OCI-M2 (cell line): ENCODE results near the gene CLCA2.

Experiments
- DNase-seq: peaks from one replicate; lab custom pipeline; 2025; ENCODE audit not compliant: unreplicated experiment; lab: John Stamatoyannopoulos, UW

The CLCA2 gene, protein sequence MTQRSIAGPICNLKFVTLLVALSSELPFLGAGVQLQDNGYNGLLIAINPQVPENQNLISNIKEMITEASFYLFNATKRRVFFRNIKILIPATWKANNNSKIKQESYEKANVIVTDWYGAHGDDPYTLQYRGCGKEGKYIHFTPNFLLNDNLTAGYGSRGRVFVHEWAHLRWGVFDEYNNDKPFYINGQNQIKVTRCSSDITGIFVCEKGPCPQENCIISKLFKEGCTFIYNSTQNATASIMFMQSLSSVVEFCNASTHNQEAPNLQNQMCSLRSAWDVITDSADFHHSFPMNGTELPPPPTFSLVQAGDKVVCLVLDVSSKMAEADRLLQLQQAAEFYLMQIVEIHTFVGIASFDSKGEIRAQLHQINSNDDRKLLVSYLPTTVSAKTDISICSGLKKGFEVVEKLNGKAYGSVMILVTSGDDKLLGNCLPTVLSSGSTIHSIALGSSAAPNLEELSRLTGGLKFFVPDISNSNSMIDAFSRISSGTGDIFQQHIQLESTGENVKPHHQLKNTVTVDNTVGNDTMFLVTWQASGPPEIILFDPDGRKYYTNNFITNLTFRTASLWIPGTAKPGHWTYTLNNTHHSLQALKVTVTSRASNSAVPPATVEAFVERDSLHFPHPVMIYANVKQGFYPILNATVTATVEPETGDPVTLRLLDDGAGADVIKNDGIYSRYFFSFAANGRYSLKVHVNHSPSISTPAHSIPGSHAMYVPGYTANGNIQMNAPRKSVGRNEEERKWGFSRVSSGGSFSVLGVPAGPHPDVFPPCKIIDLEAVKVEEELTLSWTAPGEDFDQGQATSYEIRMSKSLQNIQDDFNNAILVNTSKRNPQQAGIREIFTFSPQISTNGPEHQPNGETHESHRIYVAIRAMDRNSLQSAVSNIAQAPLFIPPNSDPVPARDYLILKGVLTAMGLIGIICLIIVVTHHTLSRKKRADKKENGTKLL

DNA sequence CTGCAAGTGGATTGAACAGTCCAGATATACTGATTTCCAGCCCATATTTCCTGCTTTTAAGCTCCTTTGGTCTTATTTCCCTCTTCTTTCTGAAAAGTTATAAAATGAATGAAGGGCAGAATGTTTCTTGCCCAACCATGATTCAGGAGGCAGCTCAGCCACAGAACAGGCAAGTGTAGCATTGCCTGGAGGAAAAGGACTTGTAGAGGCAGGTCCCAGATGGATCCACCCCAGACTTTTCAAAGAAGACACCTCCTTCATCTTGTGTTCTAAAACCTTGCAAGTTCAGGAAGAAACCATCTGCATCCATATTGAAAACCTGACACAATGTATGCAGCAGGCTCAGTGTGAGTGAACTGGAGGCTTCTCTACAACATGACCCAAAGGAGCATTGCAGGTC is at the start of gene CLCA2:
CLCA2 (plus strand) TSS at position 299 of the 400 bp plus-strand sequence; CDS start at position 376, 77 bp downstream.
- DNase-seq: no peak

DNA sequence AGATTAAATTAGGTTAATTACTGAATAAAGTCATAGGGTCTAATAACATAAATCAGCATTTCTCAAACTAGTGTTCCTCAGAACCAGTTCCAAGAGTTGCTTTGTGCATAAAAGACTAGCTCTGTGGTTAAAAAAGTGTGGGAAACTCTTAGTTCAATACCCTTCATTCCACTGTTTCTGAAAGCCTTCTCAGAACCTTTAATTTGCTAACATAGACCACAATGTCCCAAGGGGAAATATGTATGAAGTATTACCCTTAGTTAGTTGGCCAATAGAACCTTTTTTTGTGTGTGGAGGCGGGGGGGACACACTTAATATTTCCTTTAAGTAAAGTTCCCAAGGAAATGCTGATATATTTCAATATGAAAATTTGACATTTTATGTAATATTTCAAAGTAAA is 48.3 kb upstream of the CLCA2 start:
- DNase-seq: no peak

DNA sequence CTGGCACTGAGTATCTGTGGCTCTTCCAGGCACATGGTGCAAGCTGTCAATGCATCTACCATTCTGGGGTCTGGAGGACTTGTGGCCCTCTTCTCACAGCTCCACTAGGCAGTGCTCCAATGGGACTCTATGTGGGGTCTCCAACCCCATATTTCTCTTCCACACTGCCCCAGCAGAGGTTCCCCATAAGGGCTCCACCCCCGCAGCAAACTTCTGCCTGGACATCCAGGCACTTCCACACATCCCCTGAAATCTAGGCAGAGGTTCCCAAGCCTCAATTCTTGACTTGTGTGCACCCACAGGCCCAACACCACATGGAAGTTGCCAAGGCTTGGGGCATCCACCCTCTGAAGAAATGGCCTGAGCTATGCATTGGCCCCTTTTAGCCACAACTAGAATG is 46.6 kb upstream of the CLCA2 start:
- DNase-seq: no peak

DNA sequence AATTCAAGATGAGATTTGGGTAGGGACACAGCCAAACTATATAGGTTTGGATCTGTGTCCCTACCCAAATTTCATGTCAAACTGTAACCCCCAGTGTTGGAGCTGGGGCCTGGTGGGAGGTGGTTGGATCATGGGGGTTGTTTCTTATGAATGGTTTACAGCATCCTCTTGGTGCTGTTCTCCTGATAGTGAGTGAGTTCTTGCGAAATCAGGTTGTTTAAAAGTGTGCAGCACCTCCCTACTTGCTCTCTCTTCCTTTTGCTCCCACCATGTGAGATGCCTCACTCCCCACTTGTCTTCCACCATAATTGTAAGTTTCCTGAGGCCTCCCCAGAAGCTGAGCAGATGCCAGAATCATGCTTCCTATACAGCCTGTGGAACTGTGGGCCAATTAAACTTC is 45.2 kb upstream of the CLCA2 start:
- DNase-seq: no peak

DNA sequence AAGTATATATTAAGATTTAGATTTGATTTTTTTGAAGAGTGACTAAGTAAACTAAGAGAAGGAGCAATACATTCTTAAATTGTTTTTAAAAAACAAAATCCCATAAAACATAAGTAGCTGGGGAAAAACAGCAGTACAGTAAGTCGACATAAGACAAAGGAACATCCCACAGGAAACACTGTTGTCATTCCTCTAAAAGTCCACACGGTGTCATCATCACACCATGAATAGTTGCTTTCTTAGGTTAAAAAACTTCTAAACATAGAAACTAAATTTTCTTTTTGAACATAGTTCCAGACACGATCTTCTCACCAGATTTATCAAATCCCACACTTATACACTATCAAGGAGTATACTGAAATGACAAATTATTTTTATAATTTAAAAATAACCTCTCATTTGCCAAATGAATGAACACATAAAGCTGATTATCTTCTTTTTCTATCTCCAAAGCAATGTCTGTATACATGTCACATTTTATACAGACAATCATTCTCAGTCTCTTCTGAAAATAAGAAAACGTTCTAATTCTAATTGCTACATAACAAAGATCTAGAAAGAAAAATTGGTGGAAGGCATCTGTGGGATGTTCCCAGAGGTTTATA is 43.6 kb upstream of the CLCA2 start:
- DNase-seq: no peak

DNA sequence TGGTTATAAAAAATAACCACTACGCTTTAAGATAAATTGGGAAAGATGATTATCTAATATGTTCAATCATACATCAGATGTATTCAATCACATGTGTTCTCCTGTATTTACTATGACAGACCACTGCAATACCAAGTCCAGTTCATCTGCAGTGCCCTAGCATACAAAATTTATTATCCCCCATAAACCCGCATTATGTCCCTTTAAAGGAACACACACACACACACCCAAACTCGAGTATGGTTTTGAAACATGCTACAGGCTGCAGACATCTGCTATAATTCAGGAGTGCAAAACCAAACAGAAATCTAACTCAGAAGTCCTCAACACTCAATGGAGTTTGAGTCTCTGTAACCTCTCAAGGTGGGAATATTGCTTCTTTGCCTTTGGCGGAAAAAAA is 42.7 kb upstream of the CLCA2 start:
- DNase-seq: no peak

DNA sequence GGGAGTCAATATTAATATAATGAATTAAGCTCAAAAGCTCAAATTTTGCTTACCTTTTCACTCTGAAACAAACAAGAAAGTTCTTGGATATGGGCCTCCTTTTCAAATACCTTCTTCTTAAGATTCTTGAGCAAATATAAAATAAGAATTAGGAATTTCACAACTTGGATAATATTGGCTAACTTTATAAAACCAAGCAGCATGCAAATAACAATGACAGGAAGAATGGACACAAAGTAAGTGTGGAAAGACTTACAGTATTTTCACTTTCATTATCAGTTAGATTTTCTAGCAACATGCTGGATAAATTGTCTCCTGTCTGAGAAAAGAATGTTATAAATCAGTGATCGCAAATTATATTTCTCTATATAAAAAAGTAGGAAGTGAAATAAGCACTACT is 41.1 kb upstream of the CLCA2 start:
- DNase-seq: no peak

DNA sequence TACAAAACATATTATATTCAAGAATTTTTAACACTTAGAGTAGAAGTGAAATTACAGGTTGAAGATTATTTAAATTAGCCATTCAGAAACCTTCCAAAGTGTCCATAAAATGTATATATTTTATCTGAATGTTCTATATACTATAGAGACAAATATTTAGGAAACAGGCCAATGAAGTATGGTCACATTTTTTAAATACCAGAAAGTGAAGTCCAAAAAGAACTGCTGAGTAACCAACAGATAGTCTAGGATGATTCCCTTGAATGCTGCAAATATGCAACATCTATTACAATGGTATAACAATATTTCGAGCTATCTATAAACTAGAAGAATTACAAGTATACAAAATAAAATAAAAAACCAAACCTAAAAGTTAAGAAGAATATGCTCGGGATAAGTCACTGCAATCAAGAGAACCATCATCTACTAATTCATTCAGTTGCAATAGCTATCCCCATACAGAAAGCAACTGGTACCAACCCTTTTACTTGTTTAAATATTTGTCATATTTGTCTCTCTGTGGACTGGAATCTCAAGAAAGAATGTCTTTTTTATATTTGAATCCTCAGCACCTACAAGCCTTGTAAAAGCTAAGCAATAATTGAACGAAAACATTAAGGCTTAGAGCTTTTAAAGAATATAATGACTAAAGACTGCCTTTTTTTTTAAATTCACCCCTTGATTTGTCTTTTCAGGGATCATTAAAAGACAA is 35.9 kb upstream of the CLCA2 start:
- no peak for DNase-seq

DNA sequence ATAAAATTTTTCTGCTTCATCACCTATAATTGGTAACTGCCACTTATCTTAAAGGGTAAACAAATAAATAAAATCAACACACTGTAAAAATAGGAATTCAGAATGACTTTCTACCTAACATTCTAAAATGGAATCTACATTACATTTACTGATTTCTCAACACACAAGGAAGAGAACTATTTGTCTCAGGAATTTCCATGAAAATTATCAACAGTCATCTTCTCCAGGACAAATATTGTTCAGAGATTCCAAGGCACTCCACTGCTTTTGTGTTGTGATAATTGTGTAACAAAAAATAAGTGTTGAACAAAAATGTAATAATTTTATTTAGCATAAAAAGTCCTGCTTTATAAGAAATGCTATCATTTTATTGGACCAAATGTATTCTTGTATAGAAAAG is 35.2 kb upstream of the CLCA2 start:
- DNase-seq: no peak

DNA sequence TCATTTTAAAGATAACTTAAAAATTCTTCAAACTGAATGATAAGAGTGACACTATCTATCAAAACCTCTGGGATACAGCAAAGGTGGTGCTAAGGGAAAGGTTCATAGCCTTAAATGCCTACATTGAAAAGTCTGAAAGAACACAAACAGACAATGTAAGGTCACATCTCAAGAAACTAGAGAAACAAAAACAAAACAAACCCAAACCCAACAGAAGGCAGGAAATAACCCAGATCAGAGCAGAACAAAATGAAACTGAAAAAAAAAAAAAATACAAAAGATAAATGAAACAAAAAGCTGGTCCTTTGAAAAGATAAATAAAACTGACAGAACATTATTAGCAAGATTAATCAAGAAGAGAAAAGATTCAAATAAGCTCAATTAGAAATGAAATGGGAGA is 34.7 kb upstream of the CLCA2 start:
- DNase-seq: no peak

DNA sequence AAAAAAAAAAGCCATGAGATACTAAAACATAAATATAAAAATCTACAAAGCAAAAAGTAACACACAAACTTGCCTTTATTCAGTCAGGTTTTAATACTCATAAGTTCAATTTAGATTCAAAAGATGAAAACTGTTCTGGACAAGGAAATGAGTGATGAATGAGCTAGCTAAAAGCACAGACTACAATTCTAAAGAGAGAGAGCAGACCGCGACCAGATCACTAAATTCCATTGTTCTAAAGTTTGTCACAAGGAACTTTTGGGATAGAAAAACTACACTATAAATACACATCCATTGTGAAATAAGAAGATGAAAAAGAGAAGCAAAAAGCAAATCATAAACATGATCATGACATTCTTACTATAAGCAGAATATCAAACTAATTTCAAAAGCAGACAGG is 29.6 kb upstream of the CLCA2 start:
- no peak for DNase-seq

DNA sequence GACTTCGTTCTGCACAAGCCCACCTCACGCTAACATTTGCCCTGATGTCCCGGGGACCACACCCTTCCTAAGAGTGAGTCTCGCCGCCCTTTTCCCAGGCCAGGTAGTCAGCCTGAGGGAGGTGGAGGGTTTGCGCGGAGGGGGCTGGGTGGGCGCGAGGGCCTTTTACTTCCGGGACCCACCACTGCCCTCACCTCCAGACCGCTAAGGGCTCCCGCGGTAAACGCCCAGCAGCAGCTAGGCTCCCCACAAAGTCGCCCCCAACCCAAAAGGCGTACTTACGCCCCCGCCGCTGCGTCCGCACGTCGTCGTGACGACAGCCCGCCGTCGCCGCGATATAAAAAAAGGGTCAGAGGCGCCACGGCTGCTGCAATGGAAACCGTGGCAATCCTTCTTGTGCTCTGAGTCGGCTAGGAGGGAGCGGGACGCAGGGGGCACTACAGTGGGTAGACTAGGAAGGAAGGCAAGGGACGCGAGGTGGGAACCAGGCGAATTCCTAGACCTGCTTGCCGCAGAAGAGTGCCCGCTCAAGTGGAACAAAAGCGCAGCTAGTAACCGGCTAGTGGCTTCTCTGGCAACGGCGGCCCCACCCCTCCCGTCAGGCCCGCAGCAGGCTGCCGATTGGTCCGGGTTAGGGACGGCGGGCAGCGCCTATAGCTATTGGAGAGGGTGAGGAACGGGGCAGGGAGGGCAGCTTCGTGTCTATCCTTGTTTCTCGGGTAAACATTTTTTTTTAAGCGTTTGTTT is 28.0 kb upstream of the CLCA2 start, which contains the start of gene ODF2L:
ODF2L (minus strand) TSS at position 573 of the 747 bp plus-strand sequence. CDS start 9,296 bp downstream, outside the sequence.
- peak; percentile 40 for DNase-seq

DNA sequence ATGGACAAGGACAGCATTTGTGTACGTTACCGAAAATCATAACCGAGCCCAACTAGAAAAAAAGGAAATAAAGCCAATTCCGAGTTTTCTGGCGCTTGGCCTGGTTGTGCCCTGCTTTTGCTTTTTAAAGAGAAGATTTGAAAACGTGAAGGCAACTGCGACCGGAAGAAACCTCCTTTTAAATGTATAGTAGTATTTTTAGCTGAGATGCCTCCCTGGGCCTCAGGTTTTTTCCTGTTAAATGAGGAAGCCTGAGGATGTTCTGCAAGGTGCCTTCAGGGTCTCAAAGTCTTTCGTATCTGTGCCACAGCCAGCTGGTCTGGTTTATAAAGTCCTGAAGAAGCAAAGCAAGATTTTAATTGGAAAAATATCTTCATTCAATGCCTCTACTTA is 27.5 kb upstream of the CLCA2 start:
- no peak for DNase-seq

DNA sequence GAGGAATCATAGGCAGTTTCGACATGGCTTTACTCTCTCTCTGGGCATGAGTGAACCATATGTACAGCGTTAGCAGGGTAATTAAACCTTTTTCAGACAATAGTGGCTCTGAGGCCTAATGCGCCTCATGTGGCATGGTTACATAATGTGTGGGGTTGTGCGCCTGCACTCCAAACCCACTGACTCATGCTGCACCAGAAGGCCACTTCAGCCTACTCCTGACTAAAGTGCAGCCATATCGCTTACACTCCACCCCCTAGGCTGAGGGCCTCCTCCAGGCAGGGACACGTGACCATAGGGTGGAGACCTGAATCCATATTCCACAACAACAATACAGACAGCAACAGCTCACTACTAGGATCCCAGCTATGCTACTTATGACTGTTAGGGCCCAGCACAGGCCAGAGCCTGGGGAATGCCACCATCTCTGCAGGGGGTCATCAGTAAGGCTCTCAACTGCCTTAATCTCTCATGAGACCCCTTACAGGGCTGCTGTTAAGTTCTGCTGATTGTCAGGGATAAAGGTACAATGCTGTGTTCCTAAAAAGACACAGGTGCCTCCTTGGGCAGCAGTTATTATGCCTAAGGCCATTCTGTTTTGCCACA is 14.5 kb upstream of the CLCA2 start:
- no peak for DNase-seq

DNA sequence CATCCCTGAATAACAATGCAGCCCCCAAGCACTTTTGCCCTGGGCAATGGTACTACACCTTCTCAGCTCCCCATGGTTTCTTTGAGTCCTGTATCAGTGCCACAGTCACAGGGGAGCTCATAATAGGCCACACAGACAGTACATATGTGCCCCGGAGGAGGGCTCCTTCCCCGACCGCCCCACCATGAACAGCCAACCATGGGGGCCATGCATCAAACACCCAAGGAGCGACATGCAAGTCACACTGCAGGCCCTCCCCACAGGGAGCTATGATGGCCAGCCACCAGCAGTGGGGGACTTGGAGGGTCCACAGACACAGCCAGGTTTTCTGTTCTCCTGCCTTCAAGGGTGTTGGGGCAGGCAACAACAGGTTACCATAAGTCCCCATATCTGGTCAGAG is 13.1 kb upstream of the CLCA2 start:
- DNase-seq: no peak

DNA sequence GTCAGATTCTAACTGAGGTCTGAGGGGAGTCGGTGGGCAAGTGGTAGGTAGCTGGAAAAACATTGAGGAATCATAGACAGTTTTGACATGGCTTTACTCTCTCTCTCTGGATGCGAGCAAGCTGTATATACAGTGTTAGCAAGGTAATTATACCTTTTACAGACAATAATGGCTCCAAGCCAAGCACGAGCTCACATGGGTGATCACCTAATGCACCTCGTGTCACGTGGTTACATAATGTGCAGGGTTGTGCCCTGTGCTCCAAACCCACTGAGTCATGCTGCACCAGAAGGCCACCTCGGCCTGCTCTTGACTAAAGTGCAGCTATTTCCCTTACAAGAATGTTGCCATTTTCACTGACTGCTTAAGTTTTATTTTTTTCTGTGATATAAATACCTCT is 7.6 kb upstream of the CLCA2 start:
- no peak for DNase-seq

DNA sequence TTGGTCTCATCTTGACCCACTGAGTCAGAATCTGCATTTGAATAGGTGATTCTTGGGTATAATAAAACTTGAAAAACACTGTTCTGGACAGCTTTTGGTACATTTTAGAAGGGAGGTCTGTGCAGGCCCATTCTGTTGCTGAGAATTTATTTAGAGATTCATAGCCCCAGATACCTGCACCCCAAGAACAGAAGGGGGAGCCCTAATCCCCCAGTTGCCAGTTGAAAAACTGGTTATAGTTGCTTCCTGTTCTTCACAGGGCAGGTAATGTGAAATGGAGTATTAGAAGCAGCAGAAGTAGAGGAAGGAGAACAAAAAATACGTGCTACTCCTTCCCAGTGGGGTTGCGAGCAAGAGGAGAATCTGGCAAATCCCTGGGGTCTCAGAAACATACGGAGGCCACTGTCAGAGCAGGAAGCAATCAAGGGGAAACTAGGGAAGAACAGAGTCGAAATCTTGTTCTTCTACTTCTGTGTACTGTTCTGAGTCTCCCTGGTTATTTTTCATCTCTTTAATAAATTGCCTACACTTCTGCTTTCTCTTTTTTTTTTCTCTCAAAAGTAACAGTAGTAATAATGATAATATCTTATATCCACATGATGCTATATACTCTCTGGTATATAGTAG is 4.6 kb upstream of the CLCA2 start:
- DNase-seq: no peak

DNA sequence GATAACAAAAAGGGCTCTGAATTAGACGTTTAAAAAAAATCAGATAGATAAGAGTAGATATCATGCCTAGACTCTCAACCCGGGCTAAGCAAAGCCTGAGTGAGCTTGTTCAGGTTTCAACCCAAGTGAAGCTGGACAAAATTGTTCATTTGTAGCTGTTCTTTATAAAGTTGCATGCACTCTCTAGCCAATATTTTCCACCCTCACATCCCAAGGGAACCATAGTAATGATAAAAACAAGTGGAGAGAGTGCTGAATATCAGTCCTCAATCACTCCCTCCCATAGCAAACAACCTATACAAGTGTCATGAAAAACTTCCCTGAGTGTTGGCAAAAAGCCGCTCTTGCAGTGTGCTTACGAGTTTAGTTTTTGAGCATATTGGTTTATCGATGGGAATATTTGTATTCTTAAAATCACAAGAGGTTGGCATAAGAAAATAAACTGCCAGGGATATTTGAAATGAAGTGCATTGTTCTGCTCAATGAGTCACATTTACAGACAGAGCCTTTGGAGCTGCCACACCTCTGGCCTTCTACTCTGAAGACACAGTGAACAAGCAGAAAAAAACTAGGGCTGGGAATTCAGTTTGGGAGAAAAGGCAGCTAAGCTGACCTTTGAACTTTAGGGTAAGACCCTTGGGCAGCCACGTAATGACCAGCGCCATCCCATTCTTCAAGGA is 2.2 kb upstream of the CLCA2 start:
- no peak for DNase-seq

DNA sequence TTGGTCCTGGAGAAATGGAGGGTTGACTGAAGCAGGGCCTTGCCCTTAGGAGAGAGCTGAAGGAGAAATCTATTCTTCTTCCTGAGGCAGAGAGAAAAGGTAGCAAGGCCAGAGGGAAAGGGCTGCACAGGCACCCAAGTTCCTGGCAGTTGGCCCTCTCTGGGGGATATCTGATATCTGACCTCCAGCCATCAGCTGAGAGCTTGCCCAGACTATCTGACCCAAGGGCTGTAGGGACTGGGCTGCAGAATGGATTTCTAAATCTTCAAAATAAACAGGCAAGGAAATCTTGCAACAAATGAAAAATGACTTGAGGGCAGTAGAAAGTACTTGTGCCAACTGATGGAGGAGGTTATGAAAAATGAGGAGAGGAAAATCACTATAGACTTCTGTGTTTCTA is 498 bp upstream of the CLCA2 start:
- no peak for DNase-seq
